Activated naive CD4-positive, alpha-beta T cell (primary cell): ENCODE results near the gene PCBP4.
"Not testable (repeated sequence)": the region's sequence is repeated elsewhere in the genome, so short reads cannot be mapped to it uniquely, and the experiment has no call there.

Experiments used
- DNase-seq, 4 experiments: peaks; one replicate each; lab custom pipeline; 2025; lab: John Stamatoyannopoulos, UW

Gene PCBP4

DNA sequence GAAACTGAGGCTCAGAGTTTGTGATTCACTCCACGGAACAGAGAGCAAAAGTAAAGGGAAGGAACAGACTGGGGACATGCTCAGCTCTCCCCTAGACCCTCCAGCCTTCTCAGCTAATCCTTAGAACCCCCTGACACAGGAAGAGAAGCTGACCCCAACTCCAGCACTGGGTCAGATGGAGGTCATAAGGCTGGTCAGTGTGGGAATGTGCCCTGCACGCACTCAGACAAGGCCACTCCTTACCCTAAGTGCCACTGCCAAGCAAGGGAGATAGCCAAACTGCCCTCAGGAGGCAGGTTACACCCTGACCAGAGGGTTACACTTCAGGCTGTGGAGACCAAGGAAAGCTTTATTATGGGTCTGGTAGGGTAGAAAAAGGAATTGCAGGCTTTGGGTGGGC lies 27.3 kb upstream of the PCBP4 start:
- no peak for DNase-seq

DNA sequence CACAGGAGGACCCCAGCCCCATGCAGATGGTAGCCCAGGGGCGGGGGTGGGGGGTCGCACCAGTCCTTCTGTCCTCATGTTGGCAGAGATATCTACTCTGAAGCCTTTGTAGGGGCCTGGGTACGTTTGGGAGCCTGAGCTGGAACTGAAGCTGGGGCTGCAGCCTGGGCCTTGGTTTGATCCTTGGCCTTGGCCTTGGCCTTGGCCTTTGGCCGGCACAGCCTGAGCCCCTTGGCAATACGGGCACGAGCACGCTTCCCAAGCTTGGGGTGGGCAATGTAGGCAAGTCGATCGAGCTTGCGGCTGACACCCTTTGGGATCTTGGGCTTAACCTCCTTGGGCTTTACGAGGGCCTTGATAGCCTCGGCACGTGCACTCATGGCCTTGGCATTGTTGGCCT lies 26.4 kb upstream of the PCBP4 start:
- DNase-seq: not testable (repeated sequence)

DNA sequence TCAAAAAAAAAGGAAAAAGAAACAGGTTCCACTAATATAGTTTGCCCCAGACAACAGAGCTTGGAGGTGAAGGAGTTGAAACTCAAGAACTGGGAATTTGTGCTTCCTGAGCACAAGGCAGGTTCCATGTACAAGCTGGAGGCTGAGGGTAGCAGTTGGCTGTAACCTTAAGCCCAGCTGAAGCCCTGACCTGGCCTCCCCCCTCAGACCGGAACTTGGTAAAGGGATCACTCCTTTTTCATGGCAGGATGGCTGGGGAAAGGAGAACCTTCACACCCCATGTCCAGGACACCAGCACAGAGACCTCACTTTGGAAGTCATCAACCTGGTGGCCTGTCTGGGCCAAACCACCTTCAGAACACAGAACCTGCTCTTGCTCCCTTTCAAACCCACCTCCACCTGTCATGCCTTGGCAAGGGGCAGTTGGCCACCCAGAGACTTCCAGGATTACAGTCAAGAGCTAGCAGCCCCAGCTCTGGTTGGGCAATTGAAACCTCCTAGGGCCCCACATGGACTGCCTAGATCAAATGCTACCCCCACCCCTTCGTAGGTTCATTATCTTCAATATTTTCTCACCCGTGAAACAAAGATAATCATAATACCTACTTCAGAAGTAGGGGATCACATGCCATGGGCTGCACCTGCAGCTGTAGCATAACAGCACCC lies 24.9 kb upstream of the PCBP4 start:
- no peak for DNase-seq

DNA sequence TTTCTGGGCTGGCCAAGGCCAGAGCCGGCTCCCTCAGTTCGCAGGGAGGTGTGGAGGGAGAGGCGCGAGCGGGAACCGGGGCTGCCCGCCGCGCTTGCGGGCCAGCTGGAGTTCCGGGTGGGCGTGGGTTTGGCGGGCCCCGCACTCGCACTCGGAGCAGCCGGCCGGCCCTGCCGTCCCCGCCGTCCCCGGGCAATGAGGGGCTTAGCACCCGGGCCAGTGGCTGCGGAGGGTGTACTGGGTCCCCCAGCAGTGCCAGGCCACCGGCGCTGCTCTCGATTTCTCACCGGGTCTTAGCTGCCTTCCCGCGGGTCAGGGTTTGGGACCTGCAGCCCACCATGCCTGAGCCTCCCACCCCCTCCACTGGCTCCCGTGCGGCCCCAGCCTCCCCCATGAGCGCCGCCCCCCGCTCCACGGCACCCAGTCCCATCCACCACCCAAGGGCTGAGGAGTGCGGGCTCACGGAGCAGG lies 23.3 kb upstream of the PCBP4 start:
- DNase-seq: not testable (repeated sequence)

DNA sequence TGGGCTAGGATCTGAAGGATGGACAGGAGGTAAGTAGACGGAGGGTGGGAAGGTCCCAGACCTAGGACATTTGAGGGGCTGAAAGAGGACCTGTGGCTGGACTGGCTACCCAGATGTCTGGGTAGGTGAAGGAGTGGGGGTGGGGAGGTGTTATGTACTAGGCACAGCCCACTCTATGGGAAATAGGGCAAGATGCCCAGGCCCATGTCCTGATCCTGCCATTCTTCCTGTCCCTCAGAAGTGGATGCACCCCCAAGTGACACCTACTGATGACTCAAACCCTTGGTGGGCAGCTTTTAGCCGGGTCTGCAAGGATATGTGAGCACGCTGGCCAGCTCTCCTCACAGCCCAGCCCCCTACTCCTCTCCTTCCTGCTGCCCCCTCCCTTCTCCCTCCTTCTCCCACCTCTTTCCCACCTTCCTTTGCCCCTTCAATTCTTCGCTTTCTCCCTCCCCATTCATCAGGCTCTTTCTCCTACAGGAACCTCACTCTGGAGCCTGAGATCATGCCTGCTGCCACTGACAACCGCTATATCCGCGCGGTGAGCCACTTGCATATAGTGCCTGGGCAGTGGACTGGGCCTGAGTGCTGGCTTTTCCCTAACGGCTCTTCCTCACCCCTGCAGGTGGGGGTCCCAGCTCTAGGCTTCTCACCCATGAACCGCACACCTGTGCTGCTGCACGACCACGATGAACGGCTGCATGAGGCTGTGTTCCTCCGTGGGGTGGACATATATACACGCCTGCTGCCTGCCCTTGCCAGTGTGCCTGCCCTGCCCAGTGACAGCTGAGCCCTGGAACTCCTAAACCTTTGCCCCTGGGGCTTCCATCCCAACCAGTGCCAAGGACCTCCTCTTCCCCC lies 21.3 kb upstream of the PCBP4 start:
- DNase-seq: no peak

DNA sequence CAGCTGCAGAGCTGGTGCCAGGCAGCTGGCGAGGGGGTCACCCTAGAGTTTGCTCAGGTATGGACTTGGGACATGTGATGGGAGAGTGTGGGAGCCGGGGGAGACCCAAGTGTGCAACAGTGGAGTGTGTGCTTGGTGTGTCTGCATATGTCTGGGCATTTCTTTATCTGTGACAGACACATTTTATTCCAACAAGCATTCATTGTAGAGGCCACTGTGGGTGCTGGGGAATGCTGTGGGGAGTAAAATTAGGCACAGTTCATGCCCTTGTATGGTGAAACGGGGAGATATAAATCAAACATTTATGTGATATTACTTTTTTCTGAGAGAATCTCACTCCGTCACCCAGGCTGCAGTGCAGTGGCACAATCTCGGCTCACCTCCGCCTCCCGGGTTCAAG lies 20.3 kb upstream of the PCBP4 start:
- no peak for DNase-seq

DNA sequence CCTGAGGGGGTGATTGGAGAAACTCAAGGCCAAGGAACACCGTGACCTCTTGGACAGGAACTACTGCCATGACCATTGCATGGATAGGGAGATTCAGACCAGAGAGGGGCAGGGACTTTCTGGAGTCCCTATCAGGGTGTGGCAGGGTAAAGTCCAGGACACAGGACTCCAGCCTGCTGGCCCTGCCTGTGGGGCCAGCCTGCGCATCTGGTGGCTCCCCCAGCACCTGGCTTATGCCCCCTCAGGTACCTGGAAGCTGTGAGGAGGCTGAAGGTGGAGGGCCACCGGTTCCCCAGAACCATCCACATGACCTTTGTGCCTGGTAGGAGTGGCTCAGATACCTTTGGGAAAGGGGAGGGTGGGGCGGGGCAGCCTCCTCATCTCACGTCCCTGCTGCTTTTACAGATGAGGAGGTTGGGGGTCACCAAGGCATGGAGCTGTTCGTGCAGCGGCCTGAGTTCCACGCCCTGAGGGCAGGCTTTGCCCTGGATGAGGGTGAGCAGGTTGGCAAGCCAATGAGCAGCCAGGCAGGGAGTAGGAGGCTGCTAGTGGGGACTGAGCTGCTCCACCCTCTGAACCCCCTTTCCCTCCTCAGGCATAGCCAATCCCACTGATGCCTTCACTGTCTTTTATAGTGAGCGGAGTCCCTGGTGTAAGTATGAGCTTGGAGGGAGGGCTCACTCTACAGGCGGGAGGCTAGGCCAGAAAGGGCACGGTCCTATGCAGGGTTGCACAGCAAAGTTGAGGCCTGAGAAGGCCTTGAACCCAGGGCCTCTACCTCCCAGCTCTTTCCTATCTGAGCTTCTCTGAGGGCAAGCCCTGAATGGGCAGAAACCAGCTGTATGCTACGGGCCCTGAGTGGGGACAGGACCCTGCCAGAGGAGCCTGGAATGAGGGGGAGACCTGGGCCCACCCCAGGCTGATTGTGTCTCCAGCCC lies 19.0 kb upstream of the PCBP4 start:
- DNase-seq: no peak

DNA sequence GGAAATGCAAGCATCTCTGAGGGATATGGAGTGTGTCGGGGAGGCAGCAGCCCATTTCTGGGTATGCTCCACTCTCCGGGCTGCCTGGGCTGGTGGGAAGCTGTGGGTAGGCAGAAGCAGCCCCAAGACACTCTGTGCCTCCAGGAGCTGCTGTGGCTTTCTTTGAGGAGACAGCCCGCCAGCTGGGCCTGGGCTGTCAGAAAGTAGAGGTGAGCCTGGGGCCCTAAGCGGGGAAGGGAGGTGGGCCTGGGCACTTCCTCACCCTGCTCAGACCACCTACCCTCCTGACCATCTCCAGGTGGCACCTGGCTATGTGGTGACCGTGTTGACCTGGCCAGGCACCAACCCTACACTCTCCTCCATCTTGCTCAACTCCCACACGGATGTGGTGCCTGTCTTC lies 17.8 kb upstream of the PCBP4 start:
- DNase-seq: no peak

DNA sequence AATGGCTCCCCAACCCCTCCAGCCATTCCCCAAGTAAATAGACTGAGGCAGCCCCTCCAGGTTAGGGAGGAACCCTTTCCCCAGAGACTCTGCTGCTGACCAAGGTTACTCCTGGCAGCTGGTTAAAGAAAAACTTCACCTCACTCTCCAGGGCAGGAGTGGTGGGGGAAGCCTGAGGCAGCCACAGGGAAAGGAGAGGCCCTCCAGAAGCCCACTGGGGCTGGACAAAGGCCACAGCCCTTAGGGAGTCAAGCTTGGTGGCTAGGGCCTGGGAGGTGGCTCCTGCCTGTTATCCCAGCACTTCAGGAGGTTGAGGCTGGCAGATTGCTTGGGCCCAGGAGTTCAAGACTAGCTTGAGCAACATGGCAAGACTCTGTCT lies 17.0 kb upstream of the PCBP4 start:
- DNase-seq: no peak

DNA sequence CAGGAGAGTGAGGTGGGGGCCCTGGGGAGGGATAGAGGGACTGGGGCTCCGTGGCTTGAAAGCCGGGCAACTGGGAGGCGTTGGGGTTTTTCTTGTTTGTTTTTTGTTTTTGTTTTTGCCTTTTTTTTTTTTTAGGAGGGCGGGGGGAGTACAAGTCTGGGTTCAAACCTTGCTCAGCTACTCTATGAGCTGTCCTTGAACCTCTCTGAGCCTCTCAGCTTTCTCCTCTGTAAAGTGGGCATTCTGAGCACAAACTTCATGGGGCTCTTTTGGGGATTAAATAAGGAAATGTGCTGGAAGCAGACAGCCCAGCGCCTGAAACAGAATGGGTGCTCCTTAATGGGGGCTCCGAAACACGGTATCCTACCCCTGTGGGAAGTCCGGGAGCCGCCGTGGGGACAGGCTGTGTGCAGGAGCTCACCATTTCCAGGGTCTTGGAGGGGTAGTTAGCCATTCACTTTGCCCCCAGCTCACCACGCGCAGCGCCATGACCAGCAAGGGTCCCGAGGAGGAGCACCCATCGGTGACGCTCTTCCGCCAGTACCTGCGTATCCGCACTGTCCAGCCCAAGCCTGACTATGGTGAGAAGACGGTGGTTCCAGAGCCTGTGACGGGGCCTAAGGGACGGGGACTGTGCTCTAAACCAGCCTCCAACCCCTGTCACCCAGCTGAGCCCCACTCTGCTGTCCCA lies 16.5 kb upstream of the PCBP4 start:
- DNase-seq: no peak

DNA sequence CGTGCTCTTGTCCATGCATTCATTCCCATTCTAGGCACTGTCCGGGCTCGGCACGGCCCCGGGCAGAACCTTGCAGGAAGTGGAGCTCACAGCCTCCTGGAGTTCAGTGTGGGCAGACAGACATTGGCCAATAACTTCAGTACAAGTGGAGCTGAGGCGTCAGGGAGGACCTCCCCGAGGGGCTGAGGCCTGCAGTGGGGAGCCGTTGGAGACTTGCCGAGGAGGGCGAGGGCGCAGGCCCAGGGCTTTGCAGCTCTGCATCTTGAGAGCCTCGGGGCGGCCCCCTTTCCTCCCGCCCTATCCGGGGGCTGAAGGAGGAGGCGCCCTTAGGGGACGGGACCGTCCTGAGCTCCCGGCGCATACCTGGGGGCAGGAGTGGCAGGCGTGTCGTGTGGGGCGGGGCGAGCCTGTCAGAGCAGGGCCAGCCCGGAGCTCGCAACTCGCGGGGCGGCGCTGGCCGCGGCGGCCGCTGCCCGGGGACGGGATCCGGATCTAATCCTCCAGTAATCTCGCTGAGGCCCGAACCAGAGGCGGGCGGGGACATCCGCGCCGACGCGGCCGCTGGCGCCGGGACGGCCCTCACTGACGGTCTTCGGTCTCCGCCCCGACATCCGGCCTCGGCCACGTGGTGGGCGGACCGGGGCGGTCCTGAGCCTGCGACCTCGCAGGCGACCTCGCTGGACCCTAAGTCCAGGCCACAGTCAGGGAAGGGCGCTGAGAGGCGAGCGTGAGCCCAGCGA lies 15.8 kb upstream of the PCBP4 start, which contains the start of gene ACY1:
ACY1 (plus strand) TSS at position 698 of the 740 bp plus-strand sequence. CDS start 530 bp downstream, outside the sequence.
- DNase-seq: peak; percentile 42 to 57 (median 54)

DNA sequence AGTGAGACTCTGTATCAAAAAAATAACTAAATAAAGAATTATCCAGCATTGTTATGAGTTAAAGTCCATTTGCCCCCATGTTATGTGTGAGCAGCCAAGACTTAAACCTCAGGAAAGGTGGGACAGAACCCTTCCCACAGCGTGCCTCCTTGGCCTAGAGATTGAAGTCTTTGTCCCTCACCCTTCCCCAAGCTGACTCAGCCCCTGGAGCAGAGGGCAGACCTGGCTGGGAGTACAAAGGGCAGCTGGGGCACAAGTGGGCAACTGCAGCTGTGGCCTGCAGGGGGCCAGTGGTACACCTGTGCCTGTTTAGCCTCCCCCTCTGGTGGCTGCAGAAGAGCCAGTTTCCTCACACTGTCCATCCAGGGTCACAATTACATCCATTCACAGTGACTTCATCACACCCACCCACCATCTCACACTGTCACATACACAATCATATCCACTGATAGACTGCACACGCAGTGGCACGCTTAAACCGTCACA lies 15.1 kb upstream of the PCBP4 start:
- DNase-seq: no peak

DNA sequence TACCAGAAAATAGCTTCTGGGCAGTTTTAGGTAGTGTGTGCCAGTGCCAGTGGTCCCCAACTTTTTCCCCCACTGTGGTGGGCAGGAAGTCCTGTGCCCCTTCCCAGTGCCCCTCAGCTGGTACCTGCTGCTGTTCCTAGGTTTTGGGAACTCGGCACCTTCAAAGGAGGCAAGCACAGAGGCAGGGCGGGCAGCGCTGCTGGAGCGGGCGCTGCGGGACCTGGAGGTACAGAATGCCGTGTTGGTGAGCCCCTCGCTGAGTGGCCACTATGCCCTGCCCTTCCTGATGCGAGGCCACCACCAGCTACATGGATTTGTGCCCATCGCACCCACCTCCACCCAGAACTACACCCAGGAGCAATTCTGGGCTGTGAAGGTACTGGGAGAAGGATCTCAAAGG lies 13.0 kb upstream of the PCBP4 start:
- no peak for DNase-seq

DNA sequence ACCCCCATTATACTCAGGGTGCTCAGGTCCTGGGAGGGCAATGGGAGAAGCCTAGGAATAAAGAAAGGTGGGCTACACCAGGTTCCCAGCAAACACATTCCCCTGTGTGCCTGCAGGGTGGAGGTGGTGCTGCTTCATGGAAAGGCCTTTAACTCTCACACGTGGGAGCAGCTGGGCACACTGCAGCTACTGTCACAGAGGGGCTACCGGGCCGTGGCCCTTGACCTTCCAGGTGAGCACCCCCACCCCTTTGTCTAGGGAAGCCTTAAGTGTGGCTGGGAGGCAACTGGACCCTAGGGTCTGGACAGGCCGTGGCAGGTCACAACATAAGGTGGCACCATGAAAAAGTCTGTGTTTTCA lies 10.9 kb upstream of the PCBP4 start:
- DNase-seq: no peak

DNA sequence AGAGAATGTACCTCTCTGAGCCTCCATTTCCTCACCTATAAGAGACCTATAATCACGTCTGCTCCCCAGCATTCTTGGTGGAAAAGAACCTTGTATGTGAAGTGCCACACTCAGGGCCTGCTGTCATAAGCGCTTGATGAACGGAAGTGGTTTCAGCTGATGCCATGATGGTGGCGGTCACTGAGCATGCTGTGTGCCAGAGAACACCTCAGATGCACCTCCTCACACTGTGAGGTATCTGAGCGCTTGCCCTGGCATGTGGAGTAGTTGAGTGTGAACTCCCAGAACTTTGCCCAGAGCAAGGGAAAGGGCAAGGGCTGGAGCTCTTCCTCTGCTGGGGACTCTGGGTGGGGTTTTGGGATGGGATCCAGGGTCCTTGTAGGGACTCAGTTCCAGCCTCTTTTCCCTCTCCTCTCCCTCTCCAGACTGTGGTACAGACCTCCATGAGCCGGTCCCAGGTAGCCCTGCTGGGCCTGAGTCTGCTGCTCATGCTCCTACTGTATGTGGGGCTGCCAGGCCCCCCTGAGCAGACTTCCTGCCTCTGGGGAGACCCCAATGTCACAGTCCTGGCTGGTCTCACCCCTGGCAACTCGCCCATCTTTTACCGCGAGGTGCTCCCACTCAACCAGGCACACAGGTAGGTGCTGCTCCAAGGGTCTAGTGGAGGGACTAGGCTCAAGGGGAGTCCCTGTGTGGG lies 10.3 kb upstream of the PCBP4 start:
- DNase-seq: peak in 1 of 4 experiments; percentile 14

DNA sequence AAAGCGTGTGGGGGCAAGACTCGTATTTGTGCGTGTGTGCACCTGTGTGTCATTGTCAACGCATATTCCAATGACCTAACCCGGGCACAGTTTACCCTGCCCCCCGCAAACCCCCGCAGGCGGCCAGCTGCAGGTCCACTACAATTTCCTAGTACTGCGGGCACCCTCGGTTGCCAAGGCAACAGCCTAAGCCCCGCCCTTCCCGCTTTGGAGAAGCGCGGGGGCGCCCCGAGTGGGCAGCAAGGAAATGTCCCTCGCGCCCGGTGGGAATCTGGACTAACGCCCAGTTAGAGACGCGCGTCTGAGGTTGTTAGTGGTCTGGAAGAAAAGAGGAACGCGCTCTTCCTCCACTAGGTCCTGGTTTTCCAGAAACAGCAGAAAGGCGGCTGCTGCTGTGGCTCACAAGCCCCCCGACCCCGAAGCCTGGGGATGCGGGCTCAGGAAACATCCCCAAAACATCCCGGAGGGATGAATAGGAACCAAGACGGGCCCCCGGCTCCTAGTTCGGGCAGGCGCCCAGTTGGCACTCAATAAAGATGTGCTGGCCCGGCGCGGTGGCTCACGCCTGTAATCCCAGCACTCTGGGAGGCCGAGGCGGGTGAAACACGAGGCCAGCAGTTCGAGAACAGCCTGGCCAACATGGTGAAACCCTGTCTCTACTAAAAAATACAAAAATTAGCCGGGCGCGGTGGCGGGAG lies 8.7 kb upstream of the PCBP4 start:
- DNase-seq: no peak

DNA sequence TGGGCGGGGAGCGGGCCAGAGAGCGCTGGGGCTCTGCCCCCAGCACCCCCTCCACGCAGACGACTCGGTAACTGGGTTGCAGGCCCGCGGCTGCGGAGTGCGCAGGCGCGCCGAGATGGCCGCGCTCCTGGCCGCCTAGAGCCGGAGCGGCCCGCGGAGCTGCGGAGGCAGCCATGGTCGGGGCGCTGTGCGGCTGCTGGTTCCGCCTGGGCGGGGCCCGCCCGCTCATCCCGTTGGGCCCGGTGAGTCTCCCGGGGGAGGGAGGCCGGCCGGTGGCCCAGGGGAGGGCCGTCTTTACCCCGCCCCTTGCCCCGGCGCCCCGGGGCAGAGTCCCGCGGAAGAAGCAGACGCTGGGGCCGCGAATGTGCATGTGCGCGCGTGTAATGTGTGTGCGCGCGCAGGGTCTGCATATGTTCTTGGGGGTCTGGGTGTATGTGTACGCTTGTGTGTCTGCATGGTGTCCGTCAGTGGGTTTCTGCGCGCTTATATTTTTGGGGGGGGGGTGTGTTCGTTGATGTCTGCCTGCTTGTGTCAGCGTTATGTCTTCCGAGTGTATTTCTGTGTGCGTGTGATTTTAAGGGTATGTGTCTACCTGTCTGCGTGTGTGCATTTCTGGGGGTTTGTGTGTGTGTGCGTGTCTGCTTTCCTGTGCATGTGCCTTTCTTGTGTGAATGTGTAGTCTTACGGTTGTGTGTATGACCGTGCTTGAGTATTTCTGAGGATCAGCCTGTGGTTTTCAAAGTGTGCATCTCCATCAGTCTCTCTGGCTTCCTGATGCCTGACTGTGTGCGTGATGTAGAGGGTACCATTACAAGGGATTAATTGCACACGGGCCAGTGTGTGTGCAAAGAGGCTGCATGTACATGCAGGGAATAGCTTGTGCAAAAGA lies 8.0 kb upstream of the PCBP4 start, which contains the start of gene ABHD14A:
ABHD14A (plus strand) TSS at position 102 of the 889 bp plus-strand sequence; CDS start at position 174, 72 bp downstream.
- peak in 3 of 4 experiments; percentile 32 to 64 (median 38) for DNase-seq

DNA sequence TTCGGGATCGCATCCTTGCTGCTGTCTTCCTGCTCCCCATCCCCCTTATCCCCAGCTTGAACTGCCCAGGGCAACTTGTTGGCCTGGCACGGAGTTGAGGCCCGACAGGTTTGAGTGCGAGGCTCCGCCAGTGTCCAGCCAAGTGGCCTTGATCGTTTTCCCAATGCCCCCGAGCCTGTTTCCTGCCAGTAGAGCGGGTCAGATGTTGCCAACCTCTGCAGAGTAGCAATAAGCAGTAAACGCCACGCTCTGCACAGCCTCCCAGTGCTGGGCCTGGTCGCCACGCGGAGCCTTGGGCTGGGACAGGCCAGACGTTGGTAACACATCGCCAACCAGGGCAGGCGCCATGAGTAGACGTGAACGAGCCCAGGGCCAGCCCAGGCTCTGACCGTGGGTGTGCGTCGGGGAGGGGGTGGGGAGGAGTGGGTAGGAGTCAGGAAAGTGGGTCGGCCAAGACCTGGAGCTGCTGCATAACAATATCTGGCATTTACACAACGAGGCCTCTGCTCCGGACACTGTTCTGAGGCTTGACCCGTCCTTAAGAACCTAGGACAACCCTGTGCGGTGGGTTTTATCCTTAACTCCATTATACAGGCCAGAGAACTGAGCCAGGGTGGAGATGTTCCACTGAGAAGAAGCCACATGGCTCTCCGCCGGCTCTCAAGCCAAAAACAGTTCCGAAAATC lies 7.2 kb upstream of the PCBP4 start:
- peak in 1 of 4 experiments; percentile 12 for DNase-seq
